HCT116 (cell line): ENCODE data around the gene HCN3. TPM values are rescaled to one million over a fixed set of nuclear protein-coding genes. Genes with fewer than 3 reads are reported as not detected.

ENCODE experiments used
- ATAC-seq: fragments of 200-7000 bp; cut with Tn5 transposase; 2 replicates; pipeline ENCODE4 v1.9.1; 2020; ENCODE audit warnings: mild to moderate bottlenecking, moderate library complexity
- BruUV-seq: library from RNA; stranded (reverse); fragments of 400-500 nt; replicated peaks from 2 replicates; lab custom pipeline; 2021; lab: Mats Ljungman, UMichigan
- CTCF ChIA-PET: fragments of 300-600 bp; sonication (Branson Sonifier 250); formaldehyde crosslinking; loops from one replicate; lab custom pipeline; 2021; ENCODE audit warnings: antibody characterized with exemption; lab: Charles Lee
- POLR2A ChIA-PET: fragments of 300-600, 350-600 bp; sonication (Branson Sonifier 250); formaldehyde crosslinking; loops from one replicate; lab custom pipeline; 2021; ENCODE audit warnings: antibody characterized with exemption; lab: Charles Lee
- RAD21 ChIA-PET, 2 experiments: fragments of 300-600 bp; sonication (Branson Sonifier 250); formaldehyde crosslinking; loops; one replicate each; lab custom pipeline; 2023; ENCODE audit warnings: low total read pairs in 2 of 2; ENCODE audit not compliant: uncharacterized antibody in 2 of 2, unreplicated experiment in 2 of 2, low non-redundant PET in 1 of 2; lab: Charles Lee
- DNase-seq: peaks from one replicate; pipeline ENCODE4 v3.0.0-alpha.2; 2010; ENCODE audit warnings: low read depth, low spot score
- H2AFZ ChIP-seq: fragments of 200-600 bp; shearing (Covaris generic), sonication (generic); 2 replicates; pipeline ENCODE4 v1.6.1; 2017; ENCODE audit warnings: low read depth, mixed run types, mixed read lengths, antibody characterized with exemption, low read length; ENCODE audit not compliant: poor library complexity, severe bottlenecking
- H3K27ac ChIP-seq: 2 replicates; pipeline ENCODE4 v1.5.1; 2012; ENCODE audit warnings: low read depth, low read length
- H3K27me3 ChIP-seq: fragments of 200-600 bp; sonication (generic); 2 replicates; pipeline ENCODE4 v1.6.1; 2016; ENCODE audit warnings: mixed run types, low read length, mixed read lengths; ENCODE audit not compliant: insufficient read depth
- H3K36me3 ChIP-seq, 2 experiments: fragments of 200-500 bp in 1 of 2; fragments of 200-600 bp in 1 of 2; sonication (Bioruptor generic) in 1 of 2; sonication (generic) in 1 of 2; 2 replicates each; pipeline versions ENCODE4 v1.5.1 to v1.6.1; 2014 to 2016; ENCODE audit warnings: low read length in 2 of 2, inconsistent platforms in 1 of 2, mixed read lengths in 1 of 2, mixed run types in 1 of 2; ENCODE audit not compliant: insufficient read depth in 2 of 2, control insufficient read depth in 1 of 2
- H3K4me1 ChIP-seq, 2 experiments: fragments of 200-600 bp in 1 of 2; sonication (generic) in 1 of 2; 2 replicates each; pipeline versions ENCODE4 v1.5.1 to v1.6.1; 2012 to 2017; ENCODE audit warnings: low read length in 2 of 2, inconsistent platforms in 1 of 2, mild to moderate bottlenecking in 1 of 2, mixed read lengths in 1 of 2, mixed run types in 1 of 2, moderate library complexity in 1 of 2; ENCODE audit not compliant: insufficient read depth in 2 of 2, control insufficient read depth in 1 of 2
- H3K4me2 ChIP-seq: fragments of 200-600 bp; sonication (generic); 2 replicates; pipeline ENCODE4 v1.6.1; 2017; ENCODE audit warnings: mixed run types, low read length, mixed read lengths
- H3K4me3 ChIP-seq, 2 experiments: fragments of 200-600 bp in 1 of 2; sonication (generic) in 1 of 2; replicated peaks in 1 of 2; 2 replicates each; pipeline ENCODE4 v1.5.1; 2011 to 2016; ENCODE audit warnings: low read length in 2 of 2, control low read depth in 1 of 2, low read depth in 1 of 2, mild to moderate bottlenecking in 1 of 2, mixed read lengths in 1 of 2, mixed run types in 1 of 2
- H3K79me2 ChIP-seq: fragments of 200-600 bp; sonication (generic); 2 replicates; pipeline ENCODE4 v1.6.1; 2017; ENCODE audit warnings: mild to moderate bottlenecking, mixed run types, low read length, moderate library complexity, mixed read lengths; ENCODE audit not compliant: insufficient read depth
- H3K9ac ChIP-seq: fragments of 200-600 bp; sonication (generic); 2 replicates; pipeline ENCODE4 v1.6.1; 2016; ENCODE audit warnings: low read length, mixed read lengths
- H3K9me2 ChIP-seq: fragments of 200-600 bp; sonication (generic), shearing (Covaris generic); 2 replicates; pipeline ENCODE4 v1.6.1; 2017; ENCODE audit warnings: mixed run types, mild to moderate bottlenecking, moderate library complexity; ENCODE audit not compliant: insufficient read depth
- H3K9me3 ChIP-seq, 2 experiments: fragments of 200-500 bp in 1 of 2; fragments of 200-600 bp in 1 of 2; sonication (Bioruptor generic) in 1 of 2; sonication (generic) in 1 of 2; 2 replicates each; pipeline ENCODE4 v1.6.1; 2014 to 2017; ENCODE audit warnings: low read length in 2 of 2, mixed read lengths in 2 of 2, inconsistent platforms in 1 of 2, low read depth in 1 of 2, mild to moderate bottlenecking in 1 of 2, mixed run types in 1 of 2, moderate library complexity in 1 of 2; ENCODE audit not compliant: control insufficient read depth in 1 of 2, insufficient read depth in 1 of 2
- H4K20me1 ChIP-seq: fragments of 200-600 bp; sonication (generic), shearing (Covaris generic); 2 replicates; pipeline ENCODE4 v1.6.1; 2017; ENCODE audit warnings: mixed run types, mild to moderate bottlenecking, moderate library complexity; ENCODE audit not compliant: insufficient read depth
- CTCF ChIP-seq, 3 experiments: fragments of 200-600 bp in 1 of 3; sonication (generic) in 1 of 3; IDR thresholded peaks in 2 of 3; conservative IDR thresholded peaks in 1 of 3; 2 replicates each; pipeline ENCODE4 v1.5.1; 2012 to 2017; ENCODE audit warnings: low read depth in 2 of 3, low read length in 2 of 3, antibody characterized with exemption in 1 of 3, borderline replicate concordance in 1 of 3, control low read depth in 1 of 3, mild to moderate bottlenecking in 1 of 3, mixed read lengths in 1 of 3, mixed run types in 1 of 3, moderate library complexity in 1 of 3; ENCODE audit not compliant: insufficient read depth in 1 of 3
- JUND ChIP-seq: IDR thresholded peaks from 2 replicates; pipeline ENCODE4 v1.6.1; 2012
- SP1 ChIP-seq: IDR thresholded peaks from 2 replicates; pipeline ENCODE4 v1.6.1; 2012; ENCODE audit warnings: low read depth
- intact Hi-C: fragments of 100-400 bp; cut with micrococcal nuclease; formaldehyde crosslinking; loops from 2 replicates; pipeline ENCODE4 v1.10.0; 2022
- total RNA-seq: library from RNA; stranded (reverse); gene quantifications from one replicate; pipeline ENCODE4 v1.2.1, GENCODE V29; 2021; ENCODE audit not compliant: unreplicated experiment

HCN3 gene
- total RNA-seq, 1 experiment from 2014 or later: 8.5 TPM

DNA sequence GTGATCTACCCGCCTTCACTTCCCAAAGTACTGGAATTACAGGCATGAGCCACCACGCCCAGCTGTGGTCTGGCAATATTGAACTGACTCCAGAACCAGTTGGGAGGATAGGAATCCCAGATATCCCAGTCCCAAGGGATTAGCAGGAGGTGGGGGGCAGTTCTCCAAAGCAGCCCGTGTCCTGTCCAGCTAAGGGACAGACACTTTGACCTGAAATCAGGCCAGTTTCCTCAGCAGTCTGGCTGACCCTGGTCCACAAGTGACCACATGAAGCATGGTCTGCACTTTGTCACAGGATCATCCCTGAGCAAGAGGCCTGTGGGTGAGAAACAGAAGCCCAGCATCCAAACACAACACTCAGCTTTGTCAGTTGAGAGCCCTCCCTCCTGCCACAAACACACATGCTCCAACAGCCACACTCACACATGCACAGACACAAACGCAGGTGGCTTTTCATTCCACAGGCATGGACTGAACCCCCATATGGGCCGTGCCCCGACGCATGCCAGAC, 28.7 kb downstream of the HCN3 start:
- TF ChIP-seq JUND: no peak
- Histone ChIP-seq H3K9ac (no peak overlapping the region), H3K9me2 (no peaks in the 10 kb centered on the region), H4K20me1 (no peaks in the 10 kb centered on the region), H3K27ac (no peak overlapping the region), H3K27me3 (no peaks in the 10 kb centered on the region), H2AFZ (no peak overlapping the region), H3K4me3 (no peak overlapping the region), H3K9me3 (no peaks in the 10 kb centered on the region), H3K4me1 (peaks cover 8 to 26% of the 10 kb centered on the region in 2 experiments; a peak in 3 of 4 replicates), H3K79me2 (peaks cover 23% of the 10 kb centered on the region), H3K36me3 (0 out of 4 replicates have a peak, but pooled peaks cover 0 to 4% of the 10 kb centered on the region in 2 experiments), H3K4me2 (peak overlapping the region; percentile 15; the same call in 1 of the 2 replicates)
- ChIA-PET RAD21 (no interaction called here), CTCF (no interaction called here), POLR2A (no interaction called here)
- intact Hi-C loops: loop anchor here (5.0 kb wide), 1 partner anchor 54 kb away; no protein-coding TSS in a partner anchor
- ATAC-seq: no peak
- no peak for DNase-seq
- no TSS peak for BruUV-seq

GRCh38 chr1:155307247-155307740, 30.0 kb downstream of the HCN3 start:
- Histone ChIP-seq H3K4me2 (peak overlapping the region; percentile 89), H3K9ac (peak overlapping the region; percentile 96; the same call in 1 of the 2 replicates), H2AFZ (no peak overlapping the region), H4K20me1 (no peaks in the 10 kb centered on the region), H3K9me2 (no peaks in the 10 kb centered on the region), H3K4me1 (peaks cover 8 to 26% of the 10 kb centered on the region in 2 experiments; a peak in 3 of 4 replicates), H3K27ac (peak overlapping the region; percentile 88), H3K4me3 (peak overlapping the region in 1 of 2 experiments; percentile 82; a peak in 3 of 4 replicates), H3K9me3 (no peaks in the 10 kb centered on the region), H3K36me3 (peaks cover 0 to 7% of the 10 kb centered on the region in 2 experiments; a peak in 2 of 4 replicates), H3K27me3 (no peaks in the 10 kb centered on the region), H3K79me2 (peaks cover 36% of the 10 kb centered on the region)
- TF ChIP-seq SP1: no peak
- TF ChIP-seq CTCF (IDR thresholded peaks at IDR 0.05 in 2 of 3, conservative IDR thresholded peaks at IDR 0.05 in 1 of 3; ENCODE audit: borderline replicate concordance in 1 of 3, insufficient read depth in 1 of 3, low read depth in 2 of 3, low read length in 2 of 3): peak; percentile 42 to 63 (median 47); a peak in 4 of 6 replicates
- ChIA-PET CTCF (interaction anchor here (1.4 to 1.9 kb wide), 3 partner anchors 16 to 100 kb away, joined by 4 to 12 read pairs (median 7); no protein-coding TSS in a partner anchor), POLR2A (interaction anchor here (0.9 to 1.4 kb wide), 4 partner anchors 9 to 34 kb away, joined by 3 to 5 read pairs (median 4); partner anchors contain the start of genes CLK2 and HCN3), RAD21 (interaction anchor here in 1 of 2 experiments (0.7 to 1.4 kb wide), 2 partner anchors 29 to 373 kb away, joined by 3 to 8 read pairs; no protein-coding TSS in a partner anchor)
- no peak for ATAC-seq
- intact Hi-C loops: loop anchor here (5.0 kb wide), 1 partner anchor 55 kb away; no protein-coding TSS in a partner anchor
- no peak for DNase-seq
- BruUV-seq: no TSS peak
